ENCODE results near the gene ACTR1B.
"Not testable (repeated sequence)": the region's sequence is repeated elsewhere in the genome, so short reads cannot be mapped to it uniquely, and the experiment has no call there.

Gene ACTR1B

DNA sequence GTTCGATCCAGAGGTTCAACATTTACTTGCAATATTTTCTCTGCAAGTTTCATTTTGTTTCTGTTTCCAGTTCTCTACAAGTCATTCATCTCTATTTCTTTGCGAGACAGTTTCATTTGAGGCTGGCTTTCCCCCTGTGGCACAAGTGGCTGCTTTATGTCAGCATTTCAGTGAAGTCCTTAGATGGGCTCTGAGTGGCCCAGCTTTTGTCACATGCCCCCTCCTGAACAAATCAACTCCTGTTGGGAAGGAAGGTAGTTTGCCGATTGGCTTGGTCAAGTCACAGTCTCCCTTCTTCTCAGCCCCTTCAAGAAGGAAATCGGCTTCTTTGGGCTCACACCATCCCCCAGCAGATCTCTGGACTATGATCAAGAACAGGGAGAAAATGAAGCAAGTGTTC is 55.1 kb downstream of the ACTR1B start:
- not testable (repeated sequence) for DNase-seq

Measured in MV-4-11 (cell line).